Neural progenitor cell (in vitro differentiated cells): ENCODE measurements around the gene RGS6. TPM values are rescaled to one million over a fixed set of nuclear protein-coding genes. Genes with fewer than 3 reads are reported as not detected.

Experiments
- DNase-seq: peaks from one replicate; pipeline ENCODE4 v3.0.0-alpha.2; 2016; ENCODE audit warnings: low spot score
- H2AFZ ChIP-seq: fragments of 200-600 bp; sonication (generic); replicated peaks from 2 replicates; pipeline ENCODE4 v1.6.1; 2016; ENCODE audit warnings: antibody characterized with exemption
- H3F3A ChIP-seq: fragments of 200-600 bp; sonication (generic); 2 replicates; pipeline ENCODE4 v1.6.1; 2016; ENCODE audit warnings: antibody characterized with exemption, low read depth
- H3K27ac ChIP-seq: fragments of 200-600 bp; sonication (generic); 2 replicates; pipeline ENCODE4 v1.5.1; 2016; ENCODE audit warnings: mild to moderate bottlenecking
- H3K27me3 ChIP-seq: fragments of 200-600 bp; sonication (generic); 2 replicates; pipeline ENCODE4 v1.6.1; 2016; ENCODE audit warnings: mild to moderate bottlenecking, moderate library complexity
- H3K36me3 ChIP-seq: fragments of 200-600 bp; sonication (generic); 2 replicates; pipeline ENCODE4 v1.5.1; 2016
- H3K4me1 ChIP-seq: fragments of 200-600 bp; sonication (generic); 2 replicates; pipeline ENCODE4 v1.6.1; 2016; ENCODE audit warnings: mixed run types
- H3K4me2 ChIP-seq: fragments of 200-600 bp; sonication (generic); 2 replicates; pipeline ENCODE4 v1.6.1; 2016
- H3K4me3 ChIP-seq: fragments of 200-600 bp; sonication (generic); 2 replicates; pipeline ENCODE4 v1.5.1; 2016
- H3K79me2 ChIP-seq: fragments of 200-600 bp; sonication (generic); 2 replicates; pipeline ENCODE4 v1.6.1; 2016; ENCODE audit warnings: low read depth
- H3K9ac ChIP-seq: fragments of 200-600 bp; sonication (generic); 2 replicates; pipeline ENCODE4 v1.6.1; 2016
- H3K9me3 ChIP-seq: fragments of 200-600 bp; sonication (generic); 2 replicates; pipeline ENCODE4 v1.5.1; 2016; ENCODE audit warnings: low read depth
- H4K20me1 ChIP-seq: fragments of 200-600 bp; sonication (generic); 2 replicates; pipeline ENCODE4 v1.6.1; 2016; ENCODE audit warnings: low read depth
- H3K27ac Mint-ChIP-seq: 3 replicates; pipeline ENCODE4 v1.8.0; 2021; ENCODE audit warnings: mixed read lengths
- H3K27me3 Mint-ChIP-seq: 2 replicates; pipeline ENCODE4 v1.8.0; 2022; ENCODE audit warnings: low read depth, mild to moderate bottlenecking, inconsistent platforms, moderate library complexity, mixed read lengths; ENCODE audit not compliant: insufficient read depth
- H3K36me3 Mint-ChIP-seq: 3 replicates; pipeline ENCODE4 v1.8.0; 2021; ENCODE audit warnings: mixed read lengths
- H3K4me1 Mint-ChIP-seq: 3 replicates; pipeline ENCODE4 v1.8.0; 2021; ENCODE audit warnings: mixed read lengths
- H3K4me3 Mint-ChIP-seq: 3 replicates; pipeline ENCODE4 v1.8.0; 2021; ENCODE audit warnings: mild to moderate bottlenecking, moderate library complexity, mixed read lengths
- H3K9me3 Mint-ChIP-seq: 3 replicates; pipeline ENCODE4 v1.8.0; 2020; ENCODE audit warnings: mixed read lengths
- CTCF ChIP-seq: fragments of 200-600 bp; sonication (generic); IDR thresholded peaks from 2 replicates; pipeline ENCODE4 v1.5.1; 2017; ENCODE audit warnings: antibody characterized with exemption, mild to moderate bottlenecking
- EZH2 ChIP-seq: fragments of 200-600 bp; sonication (generic); IDR thresholded peaks from 2 replicates; pipeline ENCODE4 v1.6.1; 2017; ENCODE audit warnings: antibody characterized with exemption, mild to moderate bottlenecking, moderate library complexity
- EZH2phosphoT487 ChIP-seq: fragments of 200-600 bp; sonication (generic); IDR thresholded peaks from 2 replicates; pipeline ENCODE4 v1.6.1; 2017; ENCODE audit warnings: antibody characterized with exemption
- total RNA-seq: library from RNA; depleted of rRNA; stranded (reverse); fragments of >200 nt; gene quantifications from 2 replicates; pipeline ENCODE4 v1.2.3, GENCODE V29; 2015; ENCODE audit warnings: low replicate concordance

Gene RGS6
- total RNA-seq, 1 donor from 2014 or later, result 0.80 TPM

GRCh38 chr14:72605096-72605920 lies 673.1 kb downstream of the RGS6 start:
- Histone ChIP-seq H3K4me3 (no peak overlapping the region), H3K4me2 (no peak overlapping the region), H3K27me3 (no peaks in the 10 kb centered on the region), H3K36me3 (no peaks in the 10 kb centered on the region), H3K4me1 (no peaks in the 10 kb centered on the region), H2AFZ (no peak overlapping the region), H4K20me1 (no peaks in the 10 kb centered on the region), H3K27ac (no peak overlapping the region), H3K79me2 (no peaks in the 10 kb centered on the region), H3K9ac (no peak overlapping the region), H3F3A (no peaks in the 10 kb centered on the region), H3K9me3 (no peaks in the 10 kb centered on the region)
- no peak for DNase-seq
- H3K27me3 Mint-ChIP-seq, result peaks cover 5% of the 10 kb centered on the region
- H3K4me1 Mint-ChIP-seq, result peaks cover 35% of the 10 kb centered on the region
- peaks cover 5% of the 10 kb centered on the region for H3K9me3 Mint-ChIP-seq
- TF ChIP-seq CTCF (no peak), EZH2phosphoT487 (no peak), EZH2 (no peak)
- H3K4me3 Mint-ChIP-seq, result no peak overlapping the region
- H3K27ac Mint-ChIP-seq, result no peak overlapping the region
- no peaks in the 10 kb centered on the region for H3K36me3 Mint-ChIP-seq

GRCh38 chr14:72605921-72606220 lies 673.6 kb downstream of the RGS6 start:
- DNase-seq, result no peak
- Histone ChIP-seq H3K4me1 (no peaks in the 10 kb centered on the region), H3K4me3 (no peak overlapping the region), H3K4me2 (no peak overlapping the region), H3K79me2 (no peaks in the 10 kb centered on the region), H4K20me1 (no peaks in the 10 kb centered on the region), H3K27ac (no peak overlapping the region), H2AFZ (no peak overlapping the region), H3K36me3 (no peaks in the 10 kb centered on the region), H3K27me3 (no peaks in the 10 kb centered on the region), H3K9me3 (no peaks in the 10 kb centered on the region), H3F3A (no peaks in the 10 kb centered on the region), H3K9ac (no peak overlapping the region)
- H3K9me3 Mint-ChIP-seq, result peaks cover 5% of the 10 kb centered on the region
- peaks cover 32% of the 10 kb centered on the region for H3K4me1 Mint-ChIP-seq
- peak overlapping the region; percentile 51 for H3K27ac Mint-ChIP-seq
- H3K36me3 Mint-ChIP-seq, result no peaks in the 10 kb centered on the region
- H3K4me3 Mint-ChIP-seq, result no peak overlapping the region
- TF ChIP-seq EZH2 (no peak), CTCF (no peak), EZH2phosphoT487 (no peak)
- H3K27me3 Mint-ChIP-seq, result peaks cover 5% of the 10 kb centered on the region

GRCh38 chr14:72606879-72607278 lies 674.6 kb downstream of the RGS6 start:
- no peak overlapping the region for H3K27ac ChIP-seq
- H3K9ac ChIP-seq, result no peak overlapping the region
- Mint-ChIP-seq H3K9me3 (peaks cover 5% of the 10 kb centered on the region), H3K4me3 (no peak overlapping the region), H3K4me1 (peaks cover 28% of the 10 kb centered on the region), H3K27ac (peak overlapping the region; percentile 51), H3K36me3 (no peaks in the 10 kb centered on the region), H3K27me3 (peaks cover 5% of the 10 kb centered on the region)
- TF ChIP-seq EZH2phosphoT487 (no peak), EZH2 (no peak), CTCF (no peak)
- no peak for DNase-seq
- H4K20me1 ChIP-seq, result no peaks in the 10 kb centered on the region
- no peak overlapping the region for H2AFZ ChIP-seq
- H3K79me2 ChIP-seq, result no peaks in the 10 kb centered on the region
- no peaks in the 10 kb centered on the region for H3K27me3 ChIP-seq
- no peaks in the 10 kb centered on the region for H3F3A ChIP-seq
- no peaks in the 10 kb centered on the region for H3K4me1 ChIP-seq
- no peak overlapping the region for H3K4me2 ChIP-seq
- no peaks in the 10 kb centered on the region for H3K9me3 ChIP-seq
- H3K4me3 ChIP-seq, result no peak overlapping the region
- no peaks in the 10 kb centered on the region for H3K36me3 ChIP-seq
